ENCODE results near the gene PIGU.

DNA sequence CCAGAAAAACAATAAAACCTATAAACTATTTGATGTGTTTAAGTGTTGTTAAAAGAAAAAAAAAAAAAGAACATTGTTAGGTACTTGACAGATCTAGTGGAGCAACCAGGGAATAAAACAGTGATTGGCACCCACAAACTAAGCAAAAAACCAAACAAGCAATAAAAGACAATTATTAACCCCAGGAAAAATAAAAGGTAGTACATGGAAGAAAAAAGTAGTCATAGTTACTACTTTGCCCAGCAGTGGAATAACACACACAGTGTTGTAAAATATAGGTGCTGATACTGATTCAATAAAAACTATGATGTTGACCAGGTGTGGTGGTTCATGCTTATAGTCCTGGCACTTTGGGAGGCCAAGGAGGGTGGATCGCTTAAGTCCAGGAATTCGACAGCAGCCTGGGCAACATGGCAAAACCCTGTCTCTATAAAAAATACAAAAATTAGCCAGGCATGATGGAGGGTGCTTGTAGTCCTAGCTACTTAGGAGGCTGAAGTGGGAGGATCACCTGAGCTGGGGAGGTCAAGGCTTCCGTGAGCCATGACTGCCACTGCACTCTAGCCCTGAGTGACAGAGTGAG is 43.9 kb downstream of the PIGU start:
- TF ChIP-seq, protein P1, sequence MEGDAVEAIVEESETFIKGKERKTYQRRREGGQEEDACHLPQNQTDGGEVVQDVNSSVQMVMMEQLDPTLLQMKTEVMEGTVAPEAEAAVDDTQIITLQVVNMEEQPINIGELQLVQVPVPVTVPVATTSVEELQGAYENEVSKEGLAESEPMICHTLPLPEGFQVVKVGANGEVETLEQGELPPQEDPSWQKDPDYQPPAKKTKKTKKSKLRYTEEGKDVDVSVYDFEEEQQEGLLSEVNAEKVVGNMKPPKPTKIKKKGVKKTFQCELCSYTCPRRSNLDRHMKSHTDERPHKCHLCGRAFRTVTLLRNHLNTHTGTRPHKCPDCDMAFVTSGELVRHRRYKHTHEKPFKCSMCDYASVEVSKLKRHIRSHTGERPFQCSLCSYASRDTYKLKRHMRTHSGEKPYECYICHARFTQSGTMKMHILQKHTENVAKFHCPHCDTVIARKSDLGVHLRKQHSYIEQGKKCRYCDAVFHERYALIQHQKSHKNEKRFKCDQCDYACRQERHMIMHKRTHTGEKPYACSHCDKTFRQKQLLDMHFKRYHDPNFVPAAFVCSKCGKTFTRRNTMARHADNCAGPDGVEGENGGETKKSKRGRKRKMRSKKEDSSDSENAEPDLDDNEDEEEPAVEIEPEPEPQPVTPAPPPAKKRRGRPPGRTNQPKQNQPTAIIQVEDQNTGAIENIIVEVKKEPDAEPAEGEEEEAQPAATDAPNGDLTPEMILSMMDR (IDR thresholded peaks at IDR 0.05; ENCODE audit: insufficient read depth, low read length, poor library complexity, severe bottlenecking), result no peak
- no peak for TF ChIP-seq EZH2phosphoT487 (conservative IDR thresholded peaks at IDR 0.05; ENCODE audit: low read length)
